ENCODE measurements around the gene PDCD10.

PDCD10 gene

GRCh38 chr3:167671878-167672427 lies 62.7 kb downstream of the PDCD10 start:
- DNase-seq, result no peak

- no peak for DNase-seq
These were observed 65.0 kb downstream of the PDCD10 start for GRCh38 chr3:167669699-167670098.

DNA sequence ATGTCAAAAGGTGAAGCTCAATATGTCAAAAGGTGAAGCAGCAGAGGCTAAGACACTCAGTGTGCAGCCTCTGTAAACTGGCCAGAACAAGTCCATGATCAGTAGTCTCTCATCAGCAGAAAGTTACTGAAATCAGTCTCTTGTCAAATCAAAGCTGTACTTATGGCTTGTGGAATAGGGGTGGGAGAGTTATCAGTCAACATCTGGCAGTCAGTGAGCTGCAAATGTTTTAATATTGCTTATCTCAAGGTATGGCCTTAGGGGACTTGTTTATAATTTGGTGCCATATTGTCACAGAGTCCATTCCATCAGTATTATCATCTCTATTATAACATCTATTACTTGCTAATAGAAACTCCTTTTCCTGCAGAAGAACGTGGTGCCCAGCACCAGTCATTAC lies 66.0 kb downstream of the PDCD10 start:
- DNase-seq, result no peak

GRCh38 chr3:167666563-167666962 lies 68.1 kb downstream of the PDCD10 start:
- no peak for DNase-seq

GRCh38 chr3:167662919-167663400 lies 71.7 kb downstream of the PDCD10 start:
- DNase-seq, result no peak

DNA sequence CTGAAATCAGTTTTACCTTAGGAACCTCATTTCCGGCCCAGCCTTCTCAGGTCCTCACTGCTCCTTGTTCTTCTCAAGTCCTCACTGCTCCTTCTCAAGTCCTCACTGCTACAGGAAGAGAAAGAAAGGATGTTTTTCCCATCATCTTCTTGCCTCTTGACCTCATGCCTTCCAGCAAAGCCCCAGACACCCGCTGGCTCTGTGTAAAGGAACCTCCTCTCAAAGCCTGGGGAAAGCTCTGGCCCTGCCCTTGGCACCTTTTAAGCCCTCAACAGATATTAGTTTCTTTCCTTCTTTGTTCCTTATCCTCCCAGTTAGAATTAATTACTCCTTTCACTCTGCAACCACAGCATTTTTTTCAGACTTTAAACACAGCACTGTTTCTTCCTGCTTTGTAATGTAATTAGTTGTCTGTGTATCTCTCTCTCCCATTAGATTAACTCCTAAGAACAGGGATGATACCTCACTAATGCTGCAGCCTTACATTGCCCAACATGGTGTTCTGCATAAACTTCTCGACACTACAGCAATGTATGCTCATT lies 76.9 kb downstream of the PDCD10 start:
- no peak for DNase-seq

- no peak for DNase-seq
These were observed 77.9 kb downstream of the PDCD10 start for GRCh38 chr3:167656821-167657220.

- DNase-seq, result no peak
These were observed 80.9 kb downstream of the PDCD10 start, which contains the start of gene WDR49 for GRCh38 chr3:167653760-167654159. TSS of gene WDR49 (minus strand) at chr3:167653942. CDS start at chr3:167653425, 517 bp downstream.

DNA sequence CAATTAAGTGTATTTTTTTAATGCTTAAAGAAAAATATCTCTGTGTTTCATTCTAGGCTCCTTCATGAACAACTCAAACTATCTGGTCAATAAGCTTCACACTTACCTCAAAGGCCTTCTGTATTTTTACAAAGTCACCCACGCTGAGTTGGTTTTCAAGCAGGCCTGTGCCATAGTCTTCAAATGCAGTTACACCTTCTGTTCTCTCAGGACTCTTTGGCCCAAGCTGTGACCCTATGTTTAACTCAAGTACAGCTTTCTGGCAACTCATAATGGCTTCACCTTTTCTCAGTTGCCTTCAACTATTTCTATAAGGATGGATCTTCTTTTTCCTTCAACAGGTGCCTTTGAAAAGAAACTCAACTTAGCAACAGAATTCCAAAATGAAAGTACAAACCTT lies 81.5 kb downstream of the PDCD10 start:
- DNase-seq, result no peak

- no peak for DNase-seq
These were observed 82.9 kb downstream of the PDCD10 start for GRCh38 chr3:167651826-167652225.

DNA sequence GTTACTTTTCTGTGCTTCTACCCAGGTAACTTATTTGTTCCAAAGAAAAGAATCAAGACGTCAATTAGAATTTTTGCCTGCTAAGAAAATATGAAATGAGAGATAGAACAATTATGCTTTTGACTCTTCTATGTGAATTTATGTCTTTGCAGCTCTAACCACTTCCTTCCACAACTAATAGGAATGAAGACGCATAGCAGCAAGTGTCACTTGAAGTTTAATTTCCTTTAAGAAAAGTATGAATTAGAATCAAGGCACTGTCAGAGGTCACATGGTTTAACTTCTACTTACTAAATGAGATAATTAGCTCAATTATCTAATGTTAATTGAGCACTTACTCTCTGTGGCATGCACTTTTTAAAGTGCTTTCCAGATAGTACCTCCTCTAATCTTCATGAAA lies 84.2 kb downstream of the PDCD10 start:
- no peak for DNase-seq

DNA sequence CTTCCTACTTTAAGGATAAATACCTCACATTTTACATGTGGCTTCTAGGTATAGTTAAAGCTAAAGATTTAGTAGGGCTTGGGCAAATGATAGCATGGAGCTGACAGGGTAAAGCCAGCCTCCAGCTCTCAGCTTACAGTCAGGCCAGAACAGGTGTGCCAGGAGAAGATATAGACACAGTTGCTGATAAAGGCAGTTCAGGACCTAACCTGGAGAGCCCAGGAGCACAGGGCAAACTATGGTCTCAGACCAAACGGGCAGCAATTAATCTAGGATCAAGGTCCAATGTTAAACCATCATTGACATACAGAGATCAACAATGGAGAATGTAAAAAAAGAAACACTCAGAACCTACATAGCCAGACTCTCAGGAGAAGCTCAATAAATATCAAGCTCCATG lies 84.9 kb downstream of the PDCD10 start:
- DNase-seq, result no peak

DNA sequence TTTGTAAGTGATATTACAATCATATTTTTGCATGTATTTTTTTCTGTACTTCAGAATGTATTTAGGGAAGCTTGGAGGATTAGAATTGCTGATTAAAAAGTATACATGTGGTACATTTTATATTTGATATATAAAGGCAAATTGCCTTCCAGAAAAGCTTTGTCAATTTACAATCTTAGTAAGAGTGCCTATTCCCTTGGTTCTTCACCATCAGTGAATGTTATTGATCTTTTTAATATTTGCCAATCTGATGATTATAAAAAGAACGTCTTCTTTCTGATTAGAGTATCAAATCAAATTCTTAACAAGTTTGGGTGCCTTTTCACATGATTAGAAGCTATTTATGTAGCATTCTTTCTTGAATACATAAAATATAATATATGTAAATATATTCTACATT lies 90.1 kb downstream of the PDCD10 start:
- no peak for DNase-seq

All from cerebellar nuclear complex (tissue), 1 donor.